WTC11 (cell line): ENCODE data around the gene APOH. TPM values are rescaled to one million over a fixed set of nuclear protein-coding genes. Genes with fewer than 3 reads are reported as not detected.

Experiments used
- ATAC-seq: fragments of 200-7000 bp; cut with Tn5 transposase; 2 replicates; pipeline ENCODE4 v1.10.0; 2021; ENCODE audit warnings: mild to moderate bottlenecking, moderate library complexity
- CTCF ChIA-PET: fragments of 300-600 bp; sonication (Branson Sonifier 250); formaldehyde crosslinking; loops from one replicate; lab custom pipeline; 2021; ENCODE audit warnings: antibody characterized with exemption; lab: Charles Lee
- POLR2A ChIA-PET: fragments of 350-600 bp; sonication (Branson Sonifier 250); formaldehyde crosslinking; loops from one replicate; lab custom pipeline; 2021; ENCODE audit warnings: antibody characterized with exemption; lab: Charles Lee
- DNase-seq: peaks from one replicate; pipeline ENCODE4 v3.0.0; 2021; ENCODE audit warnings: low spot score
- H3K27ac Mint-ChIP-seq: 2 replicates; pipeline ENCODE4 v1.8.0; 2021; ENCODE audit warnings: mixed read lengths
- H3K27me3 Mint-ChIP-seq: 2 replicates; pipeline ENCODE4 v1.8.0; 2021; ENCODE audit warnings: low read depth, mild to moderate bottlenecking, moderate library complexity, mixed read lengths
- H3K36me3 Mint-ChIP-seq: 2 replicates; pipeline ENCODE4 v1.8.0; 2021; ENCODE audit warnings: mixed read lengths
- H3K4me1 Mint-ChIP-seq: 2 replicates; pipeline ENCODE4 v1.8.0; 2022; ENCODE audit warnings: mixed read lengths
- H3K4me3 Mint-ChIP-seq: 2 replicates; pipeline ENCODE4 v1.8.0; 2021; ENCODE audit warnings: mild to moderate bottlenecking, moderate library complexity, mixed read lengths
- H3K9me3 Mint-ChIP-seq: 2 replicates; pipeline ENCODE4 v1.8.0; 2021; ENCODE audit warnings: mixed read lengths
- ARID4B ChIP-seq: sonication (generic); formaldehyde crosslinking; IDR thresholded peaks from 2 replicates; pipeline ENCODE4 v1.8.0; 2023; ENCODE audit warnings: missing genetic modification reagents, mild to moderate bottlenecking, borderline replicate concordance
- CREM ChIP-seq: sonication (generic); formaldehyde crosslinking; IDR thresholded peaks from 2 replicates; pipeline ENCODE4 v1.8.1; 2022; ENCODE audit warnings: mild to moderate bottlenecking, missing genetic modification reagents, moderate library complexity
- CTCF ChIP-seq: fragments of 200-600 bp; IDR thresholded peaks from 2 replicates; pipeline ENCODE4 v1.8.0; 2022; ENCODE audit warnings: antibody characterized with exemption
- E2F4 ChIP-seq: sonication (generic); formaldehyde crosslinking; IDR thresholded peaks from 2 replicates; pipeline ENCODE4 v1.8.1; 2022; ENCODE audit warnings: low read depth, mild to moderate bottlenecking, moderate library complexity, missing genetic modification reagents, borderline replicate concordance
- ERG ChIP-seq: fragments of 250-450 bp; sonication (Bioruptor Pico); IDR thresholded peaks from 2 replicates; pipeline ENCODE4 v1.8.0; 2021; ENCODE audit warnings: mild to moderate bottlenecking
- FOXJ3 ChIP-seq: sonication (generic); formaldehyde crosslinking; IDR thresholded peaks from 2 replicates; pipeline ENCODE4 v1.9.0; 2021; ENCODE audit warnings: missing genetic modification reagents, mild to moderate bottlenecking, borderline replicate concordance
- KAT7 ChIP-seq: sonication (generic); formaldehyde crosslinking; IDR thresholded peaks from 2 replicates; pipeline ENCODE4 v1.8.1; 2023; ENCODE audit warnings: missing genetic modification reagents, mild to moderate bottlenecking, borderline replicate concordance
- NFYB ChIP-seq: sonication (generic); formaldehyde crosslinking; conservative IDR thresholded peaks from 2 replicates; pipeline ENCODE4 v1.8.0; 2022; ENCODE audit warnings: low read depth, missing genetic modification reagents
- ZNF281 ChIP-seq: sonication (generic); formaldehyde crosslinking; IDR thresholded peaks from 2 replicates; pipeline ENCODE4 v1.8.0; 2023; ENCODE audit warnings: mild to moderate bottlenecking, missing genetic modification reagents
- ZNF396 ChIP-seq: fragments of 250-450 bp; sonication (Bioruptor Pico); IDR thresholded peaks from 2 replicates; pipeline ENCODE4 v1.8.0; 2021; ENCODE audit warnings: mild to moderate bottlenecking, moderate library complexity, borderline replicate concordance
- ZSCAN18 ChIP-seq: fragments of 250-450 bp; sonication (Bioruptor Pico); IDR thresholded peaks from 2 replicates; pipeline ENCODE4 v2.1.2; 2022; ENCODE audit warnings: mild to moderate bottlenecking, moderate library complexity
- total RNA-seq: library from RNA; stranded (reverse); gene quantifications from 3 replicates; pipeline ENCODE4 v1.2.3, GENCODE V29; 2021

Gene APOH
- total RNA-seq, 1 experiment from 2014 or later: 1.2 TPM

GRCh38 chr17:66190738-66191592 lies 38.2 kb downstream of the APOH start (continued):
- TF ChIP-seq ARID4B (no peak), ZSCAN18 (CRISPR knock-in tag) (no peak), FOXJ3 (CRISPR knock-in tag) (no peak), E2F4 (CRISPR knock-in tag) (no peak), CTCF (no peak), NFYB (no peak)

GRCh38 chr17:66187718-66188117 lies 41.5 kb downstream of the APOH start:
- TF ChIP-seq ZNF281 (CRISPR knock-in tag) (no peak), ZNF396 (CRISPR knock-in tag) (no peak), KAT7 (no peak), ERG (CRISPR knock-in tag) (no peak), CREM (no peak)
- H3K27me3 Mint-ChIP-seq: peaks cover 7% of the 10 kb centered on the region
- H3K27ac Mint-ChIP-seq: no peak overlapping the region
- H3K36me3 Mint-ChIP-seq: no peaks in the 10 kb centered on the region
- H3K4me1 Mint-ChIP-seq: peaks cover 9% of the 10 kb centered on the region
- no peak for ATAC-seq
- H3K9me3 Mint-ChIP-seq: 0 out of 2 replicates have a peak, but pooled peaks cover 3% of the 10 kb centered on the region
- no peak for DNase-seq
- ChIA-PET CTCF (interaction anchor here (1.2 to 1.9 kb wide), 2 partner anchors 22 to 956 kb away, joined by 3 to 4 read pairs; no protein-coding TSS in a partner anchor), POLR2A (interaction anchor here (0.6 kb wide), 1 partner anchor 372 kb away, joined by 4 read pairs; no protein-coding TSS in a partner anchor)
- H3K4me3 Mint-ChIP-seq: no peak overlapping the region
